Right lobe of liver (tissue), 4 donors: ENCODE results near the gene HYI.

Experiments
- CTCF ChIP-seq, 4 donors: fragments of 200-600 bp in 3 of 4; fragments of 450-650 bp in 1 of 4; IDR thresholded peaks; one replicate each; pipeline versions ENCODE4 v1.5.1 to v1.8.0; 2016 to 2022; ENCODE audit warnings: antibody characterized with exemption in 4 of 4, mild to moderate bottlenecking in 2 of 4
- POLR2A ChIP-seq: fragments of 450-650 bp; IDR thresholded peaks from one replicate; pipeline ENCODE4 v1.6.1; 2017; ENCODE audit warnings: antibody characterized with exemption, mild to moderate bottlenecking
- donor health status: DM: no; HTN: no; CAD: no.
- donor health status: DM: no; HTN: no; CAD: no.
- donor health status: DM: no; HTN: yes; CAD: no.

- TF ChIP-seq CTCF (IDR thresholded peaks at IDR 0.05), result no peak
- TF ChIP-seq POLR2A, result no peak
Observed at GRCh38 chr1:43452789-43453441, 816 bp downstream of the HYI start.
